ENCODE measurements around the gene FASLG.

Gene FASLG

GRCh38 chr1:172641492-172641891 is 17.4 kb upstream of the FASLG start:
- TF ChIP-seq, protein P1, sequence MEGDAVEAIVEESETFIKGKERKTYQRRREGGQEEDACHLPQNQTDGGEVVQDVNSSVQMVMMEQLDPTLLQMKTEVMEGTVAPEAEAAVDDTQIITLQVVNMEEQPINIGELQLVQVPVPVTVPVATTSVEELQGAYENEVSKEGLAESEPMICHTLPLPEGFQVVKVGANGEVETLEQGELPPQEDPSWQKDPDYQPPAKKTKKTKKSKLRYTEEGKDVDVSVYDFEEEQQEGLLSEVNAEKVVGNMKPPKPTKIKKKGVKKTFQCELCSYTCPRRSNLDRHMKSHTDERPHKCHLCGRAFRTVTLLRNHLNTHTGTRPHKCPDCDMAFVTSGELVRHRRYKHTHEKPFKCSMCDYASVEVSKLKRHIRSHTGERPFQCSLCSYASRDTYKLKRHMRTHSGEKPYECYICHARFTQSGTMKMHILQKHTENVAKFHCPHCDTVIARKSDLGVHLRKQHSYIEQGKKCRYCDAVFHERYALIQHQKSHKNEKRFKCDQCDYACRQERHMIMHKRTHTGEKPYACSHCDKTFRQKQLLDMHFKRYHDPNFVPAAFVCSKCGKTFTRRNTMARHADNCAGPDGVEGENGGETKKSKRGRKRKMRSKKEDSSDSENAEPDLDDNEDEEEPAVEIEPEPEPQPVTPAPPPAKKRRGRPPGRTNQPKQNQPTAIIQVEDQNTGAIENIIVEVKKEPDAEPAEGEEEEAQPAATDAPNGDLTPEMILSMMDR (IDR thresholded peaks at IDR 0.05; ENCODE audit: insufficient read depth, missing control alignments), result no peak
- DNase-seq (ENCODE audit: insufficient read length, low spot score) (no peak), FAIRE-seq (no peak)

DNA sequence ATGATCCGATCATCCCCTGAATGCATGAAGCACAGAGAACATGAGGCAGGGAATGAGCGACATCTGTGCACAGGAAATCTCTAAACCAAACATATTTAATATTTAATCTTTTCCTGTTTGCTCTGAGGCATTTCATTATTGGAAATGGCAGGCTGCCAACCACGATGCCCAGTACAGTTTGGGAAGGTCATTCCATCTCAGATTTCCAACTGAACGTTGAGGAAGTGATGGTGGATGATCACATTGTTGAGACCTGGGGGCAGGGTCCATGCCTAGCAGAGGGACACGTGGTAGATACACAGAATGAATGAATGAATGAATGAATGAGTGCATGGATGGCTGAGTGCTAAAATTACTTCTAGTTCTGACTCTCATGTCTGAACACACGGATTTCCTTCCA is 15.9 kb upstream of the FASLG start:
- no peak for DNase-seq (ENCODE audit: insufficient read length, low spot score)
- FAIRE-seq, result no peak
- TF ChIP-seq, protein P1 (IDR thresholded peaks at IDR 0.05; ENCODE audit: insufficient read depth, missing control alignments), result no peak

- DNase-seq (ENCODE audit: insufficient read length, low spot score) (no peak), FAIRE-seq (no peak)
- TF ChIP-seq, protein P1 (IDR thresholded peaks at IDR 0.05; ENCODE audit: insufficient read depth, missing control alignments), result no peak
Measured at GRCh38 chr1:172646653-172647052, 12.2 kb upstream of the FASLG start.

DNA sequence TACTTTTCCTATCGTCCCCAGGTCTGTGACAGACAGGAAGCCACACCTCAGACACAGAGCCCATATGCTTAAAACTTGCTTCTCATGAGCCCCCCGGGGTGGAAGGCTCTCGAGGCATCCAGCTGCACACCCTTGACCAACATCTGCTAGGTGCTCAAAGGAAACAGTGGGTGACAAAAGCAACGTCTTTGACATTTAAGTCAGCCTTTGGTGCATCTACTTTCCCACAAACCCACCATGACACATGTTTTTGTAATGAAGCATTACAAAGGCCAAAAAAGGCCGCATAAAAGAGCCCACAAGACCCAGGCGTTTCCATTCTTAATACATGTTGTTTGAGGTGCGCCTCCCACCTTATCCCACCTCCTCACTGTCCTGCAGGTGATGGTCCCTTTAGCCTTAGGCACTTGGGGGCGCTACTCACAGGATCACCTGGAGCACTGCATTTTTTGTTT is 11.8 kb upstream of the FASLG start:
- no peak for DNase-seq (ENCODE audit: insufficient read length, low spot score)
- TF ChIP-seq, protein P1 (IDR thresholded peaks at IDR 0.05; ENCODE audit: insufficient read depth, missing control alignments), result no peak
- no peak for FAIRE-seq

DNA sequence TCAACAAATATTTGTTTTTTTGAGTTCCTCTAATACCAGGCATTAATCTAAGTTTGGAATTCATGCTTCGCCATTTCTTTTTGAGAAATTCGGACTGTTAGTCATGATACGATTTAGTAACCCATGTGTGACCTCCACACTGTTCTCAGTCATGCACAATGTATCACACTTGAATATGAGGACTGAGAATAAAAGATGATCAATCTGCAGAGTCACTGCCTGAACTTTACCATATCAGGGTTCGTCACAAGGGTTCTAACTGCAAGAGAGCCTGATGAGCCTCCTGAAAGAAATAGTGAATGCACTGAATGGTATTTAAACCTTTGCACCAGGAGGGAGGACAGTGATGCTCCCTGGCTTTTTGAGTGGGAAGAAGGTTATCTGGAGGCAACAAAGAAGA is 10.9 kb upstream of the FASLG start:
- FAIRE-seq (no peak), DNase-seq (ENCODE audit: insufficient read length, low spot score) (no peak)
- TF ChIP-seq, protein P1 (IDR thresholded peaks at IDR 0.05; ENCODE audit: insufficient read depth, missing control alignments), result no peak

DNA sequence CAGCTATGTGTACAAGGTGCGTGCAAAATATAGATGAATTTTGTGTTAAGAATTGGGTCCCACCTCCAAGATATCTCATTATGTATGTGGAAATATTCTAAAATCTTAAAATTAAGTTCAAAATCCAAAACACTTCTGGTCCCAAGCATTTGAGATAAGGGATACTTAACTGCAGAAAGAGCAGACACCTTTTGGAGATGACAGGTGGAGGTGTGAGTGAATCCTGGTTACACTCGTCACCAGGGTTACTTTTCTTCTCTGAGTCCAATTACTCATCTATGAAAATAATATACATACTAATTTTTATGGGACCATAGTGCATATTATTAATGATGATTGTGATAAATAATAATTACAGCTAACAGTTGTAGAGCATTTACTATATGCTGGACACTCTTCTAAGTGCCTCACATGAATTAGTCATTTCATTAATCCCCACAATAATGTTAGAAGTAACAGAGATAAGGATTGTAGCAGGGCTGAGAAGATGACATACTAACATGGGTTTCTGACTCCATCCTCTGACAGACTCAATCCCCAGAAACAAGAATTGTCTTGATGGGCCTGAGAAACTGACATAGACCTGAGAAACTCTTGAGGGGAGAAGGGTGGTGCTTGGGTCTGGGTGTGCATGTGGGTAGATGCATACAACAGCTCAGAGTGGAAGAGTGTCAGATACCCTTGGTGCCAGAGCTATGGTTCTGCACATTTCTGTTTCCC is 8.3 kb upstream of the FASLG start:
- TF ChIP-seq, protein P1 (IDR thresholded peaks at IDR 0.05; ENCODE audit: insufficient read depth, missing control alignments), result no peak
- no peak for FAIRE-seq
- DNase-seq (ENCODE audit: insufficient read length, low spot score), result no peak

GRCh38 chr1:172653015-172653709 is 5.7 kb upstream of the FASLG start:
- TF ChIP-seq, protein P1 (IDR thresholded peaks at IDR 0.05; ENCODE audit: insufficient read depth, missing control alignments), result no peak

More at GRCh38 chr1:172653015-172653709, 5.7 kb upstream of the FASLG start:
- FAIRE-seq, result no peak
- no peak for DNase-seq (ENCODE audit: insufficient read length, low spot score)
